Sciatic nerve (tissue), 2 donors: ENCODE results near the gene C16orf92. TPM values are rescaled to one million over a fixed set of nuclear protein-coding genes. Genes with fewer than 3 reads are reported as not detected.
A peak's percentile ranks its signal among the peaks of the same experiment; 100 is the strongest.

Source experiments
- ATAC-seq: fragments of 200-7000 bp; cut with Tn5 transposase; one replicate; pipeline ENCODE4 v1.9.1; 2020; ENCODE audit warnings: mild to moderate bottlenecking, moderate library complexity
- DNase-seq: peaks from one replicate; pipeline ENCODE4 v3.0.0-alpha.2; 2020; ENCODE audit warnings: low spot score
- intact Hi-C: fragments of 100-400 bp; cut with DNase I; formaldehyde crosslinking; loops from one replicate; pipeline ENCODE4 v1.14.2; 2022
- total RNA-seq: library from RNA; stranded (reverse); fragmentation: NEBNext Ultra II Directional; extraction: Animal tissue kit (Norgen Biotek cat#: 25700); gene quantifications from one replicate; pipeline ENCODE4 v1.2.1, GENCODE V29; 2021
- donor health status: DM: no; HTN: no; CAD: no.
- donor health status: DM: no; HTN: no; CAD: no.

The C16orf92 gene
- total RNA-seq, 1 donor from 2014 or later: not detected

DNA sequence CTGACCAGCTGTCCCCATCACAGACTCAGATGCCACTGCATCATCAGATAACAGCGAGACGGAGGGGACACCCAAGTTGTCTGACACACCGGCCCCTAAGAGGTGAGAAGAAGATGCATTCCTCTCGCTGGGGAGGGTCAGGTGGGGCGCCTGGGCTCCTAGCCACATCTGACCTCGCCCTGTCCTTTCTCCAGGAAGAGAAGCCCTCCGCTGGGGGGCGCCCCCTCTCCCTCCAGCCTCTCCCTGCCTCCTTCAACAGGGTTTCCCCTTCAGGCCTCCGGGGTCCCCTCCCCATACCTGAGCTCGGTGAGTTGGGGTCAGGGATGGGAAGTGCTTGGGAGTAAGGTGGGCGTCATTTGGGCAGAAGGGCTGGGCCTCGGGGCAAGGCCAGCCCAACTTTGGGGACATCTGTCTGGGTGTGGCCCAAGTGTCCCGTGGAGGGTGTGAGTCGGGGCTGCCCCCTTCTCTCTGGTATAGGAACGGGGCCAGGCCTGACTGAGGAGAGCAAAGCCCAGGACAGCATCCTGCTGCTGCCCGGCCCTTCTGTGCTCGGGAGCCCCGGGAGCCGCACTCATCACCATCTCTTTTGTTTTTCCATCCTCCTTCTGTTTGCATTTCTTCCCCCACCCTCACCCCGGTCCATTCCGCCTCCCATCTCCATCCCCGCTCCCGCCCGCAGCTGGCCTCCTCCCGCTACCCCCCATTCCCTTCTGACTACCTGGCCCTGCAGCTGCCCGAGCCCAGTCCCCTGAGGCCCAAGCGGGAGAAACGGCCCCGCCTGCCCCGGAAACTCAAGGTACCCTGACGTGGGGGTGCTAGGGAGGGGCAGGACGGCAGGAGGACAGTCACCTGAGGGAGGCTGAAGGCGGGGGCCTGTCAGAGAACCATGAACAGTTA, 22.0 kb upstream of the C16orf92 start:
- ATAC-seq (no peak), DNase-seq (no peak)
- intact Hi-C loops: loop anchor here (10.0 kb wide), 2 partner anchors 76 to 146 kb away; partner anchors contain the start of gene KCTD13

- no peak for DNase-seq
- intact Hi-C loops: loop anchor here (10.0 kb wide), 2 partner anchors 78 to 148 kb away; partner anchors contain the start of gene KCTD13
- ATAC-seq: no peak
These were observed 20.2 kb upstream of the C16orf92 start for GRCh38 chr16:30002614-30003346.

GRCh38 chr16:30003670-30004423, 19.2 kb upstream of the C16orf92 start:
- no peak for DNase-seq

GRCh38 chr16:30004424-30004776, 18.6 kb upstream of the C16orf92 start:
- intact Hi-C loops: loop anchor here (10.0 kb wide), 2 partner anchors 80 to 150 kb away; partner anchors contain the start of gene KCTD13
- no peak for DNase-seq

More at GRCh38 chr16:30003670-30004423, 19.2 kb upstream of the C16orf92 start:
- no peak for ATAC-seq
- intact Hi-C loops: loop anchor here (10.0 kb wide), 2 partner anchors 79 to 149 kb away; partner anchors contain the start of gene KCTD13

GRCh38 chr16:30004811-30005242, 18.2 kb upstream of the C16orf92 start:
- no peak for DNase-seq
- intact Hi-C loops: loop anchor here (10.0 kb wide), 2 partner anchors 80 to 150 kb away; partner anchors contain the start of gene KCTD13
- ATAC-seq: peak; percentile 4

More at GRCh38 chr16:30004424-30004776, 18.6 kb upstream of the C16orf92 start:
- ATAC-seq: no peak

GRCh38 chr16:30005341-30006094, 17.5 kb upstream of the C16orf92 start:
- intact Hi-C loops: loop anchor here (10.0 kb wide), 2 partner anchors 81 to 151 kb away; partner anchors contain the start of gene KCTD13
- ATAC-seq: peak; percentile 66
- DNase-seq: no peak

DNA sequence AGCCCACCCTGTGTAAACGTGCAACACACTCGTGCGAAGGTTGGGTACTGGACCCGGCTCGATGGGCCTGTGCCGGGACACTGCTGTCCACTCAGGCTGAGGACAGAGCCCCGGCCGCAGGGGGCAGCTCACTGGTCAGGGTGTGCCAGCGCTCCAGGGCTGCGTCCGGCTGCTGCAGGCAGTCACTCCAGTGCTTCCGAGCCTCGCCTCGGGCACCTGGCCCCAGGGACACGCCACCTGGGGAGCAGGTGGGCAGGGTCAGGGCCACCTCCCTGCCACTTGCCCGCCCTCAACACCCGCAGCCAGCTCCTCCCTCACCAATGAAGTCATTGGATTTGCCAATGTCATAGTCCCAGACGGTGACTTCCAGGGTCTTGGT, 16.9 kb upstream of the C16orf92 start:
- DNase-seq (no peak), ATAC-seq (no peak)
- intact Hi-C loops: loop anchor here (10.0 kb wide), 2 partner anchors 81 to 151 kb away; partner anchors contain the start of gene KCTD13

DNA sequence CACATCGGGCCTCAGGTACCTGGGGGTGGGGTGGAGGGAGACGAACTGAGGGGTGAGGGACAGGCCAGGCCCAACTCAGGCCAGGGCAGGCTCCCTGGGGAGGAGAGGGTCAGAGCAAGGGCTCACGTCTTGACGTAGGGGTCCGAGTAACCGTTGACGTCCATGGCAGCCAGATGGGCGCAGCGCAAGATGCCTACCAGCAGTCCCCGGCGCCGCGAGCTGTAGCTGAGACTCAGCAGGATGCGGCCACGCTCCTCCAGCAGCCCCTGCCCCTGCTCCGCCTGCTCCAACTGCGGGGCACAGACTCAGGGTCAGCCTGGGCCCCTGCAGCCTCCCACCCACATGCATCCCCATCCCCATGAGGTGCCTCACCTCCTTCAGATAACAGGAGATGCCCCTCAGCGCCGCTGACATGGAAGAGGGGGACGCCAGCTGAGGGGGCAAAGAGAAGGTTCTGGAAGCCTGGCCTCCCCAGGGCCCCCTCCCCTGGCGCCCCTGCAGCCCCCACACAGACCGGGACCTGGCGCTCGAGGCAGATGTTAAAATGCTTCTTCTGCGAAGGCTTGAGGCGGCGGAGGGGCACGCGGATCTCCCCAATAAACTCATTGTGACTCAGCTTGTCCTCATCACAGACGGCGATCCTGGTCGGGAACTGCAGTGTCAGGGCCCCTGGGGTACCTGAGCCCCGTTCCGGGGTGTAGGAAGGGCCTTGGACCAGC, 16.2 kb upstream of the C16orf92 start:
- DNase-seq (no peak), ATAC-seq (no peak)
- intact Hi-C loops: loop anchor here (10.0 kb wide), 2 partner anchors 82 to 152 kb away; partner anchors contain the start of gene KCTD13

DNA sequence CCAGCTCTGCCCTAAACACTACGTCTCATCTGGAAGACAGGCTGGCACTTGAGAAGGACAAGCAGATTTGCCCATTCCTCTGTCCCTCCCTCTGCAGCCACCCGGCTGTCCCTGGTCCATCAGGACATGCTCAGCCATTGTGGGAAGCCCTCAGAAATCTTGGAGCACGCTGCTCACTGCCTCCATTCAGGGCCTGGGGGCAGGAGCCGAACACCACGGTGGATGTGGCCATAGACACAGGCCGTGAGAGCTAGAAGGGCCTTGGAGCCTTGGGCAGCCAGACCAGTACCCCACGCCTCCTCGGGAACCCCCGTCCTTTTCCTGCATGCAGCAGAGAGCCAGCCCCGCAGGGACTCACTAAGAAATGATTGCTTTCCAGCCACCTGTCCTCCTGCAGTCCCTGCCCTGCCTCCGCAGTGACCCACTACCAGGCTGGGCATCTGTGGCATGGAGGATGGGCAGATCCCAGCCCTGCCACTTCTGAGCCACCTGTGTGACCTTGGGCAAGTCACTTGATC, 15.6 kb upstream of the C16orf92 start:
- intact Hi-C loops: loop anchor here (10.0 kb wide), 2 partner anchors 83 to 153 kb away; partner anchors contain the start of gene KCTD13
- DNase-seq: no peak

GRCh38 chr16:30009085-30009862, 13.7 kb upstream of the C16orf92 start:
- no peak for DNase-seq
- intact Hi-C loops: loop anchor here (10.0 kb wide), 2 partner anchors 84 to 154 kb away; partner anchors contain the start of gene KCTD13
- no peak for ATAC-seq

More for the DNA sequence above, 15.6 kb upstream of the C16orf92 start:
- no peak for ATAC-seq

GRCh38 chr16:30009990-30010843, 12.8 kb upstream of the C16orf92 start:
- intact Hi-C loops: loop anchor here (10.0 kb wide), 2 partner anchors 85 to 155 kb away; partner anchors contain the start of gene KCTD13
- no peak for DNase-seq
- ATAC-seq: no peak

- intact Hi-C loops: no loop called here
- no peak for DNase-seq
- ATAC-seq: peak; percentile 18
These were observed 11.9 kb upstream of the C16orf92 start, which contains the start of gene DOC2A for GRCh38 chr16:30010844-30011713. Gene DOC2A, minus strand, starts transcription at chr16:30011027. Its CDS starts 805 bp downstream, at chr16:30010222.

- no peak for DNase-seq
- ATAC-seq: no peak
- intact Hi-C loops: no loop called here
These were observed 11.1 kb upstream of the C16orf92 start for GRCh38 chr16:30011714-30012504.
